A673 (cell line): ENCODE measurements around the gene LHFPL6.

ENCODE experiments used
- CTCF ChIP-seq: fragments of 300-800, 200-600 bp; sonication (generic); conservative IDR thresholded peaks from 2 replicates; pipeline ENCODE4 v1.5.1; 2017; ENCODE audit warnings: low read depth, mild to moderate bottlenecking, antibody characterized with exemption, low read length, moderate library complexity, mixed read lengths
- EZH2 ChIP-seq: fragments of 200-600 bp; sonication (generic); IDR thresholded peaks from 2 replicates; pipeline ENCODE4 v1.6.1; 2017; ENCODE audit warnings: borderline replicate concordance, low read depth, mild to moderate bottlenecking, mixed read lengths, antibody characterized with exemption, low read length; ENCODE audit not compliant: poor library complexity, severe bottlenecking

- TF ChIP-seq CTCF, result no peak
- no peak for TF ChIP-seq EZH2
Measured at GRCh38 chr13:39527961-39528660, 74.9 kb downstream of the LHFPL6 start.
